ENCODE measurements around the gene PAPPA2. TPM values are rescaled to one million over a fixed set of nuclear protein-coding genes. Genes with fewer than 3 reads are reported as not detected.

The PAPPA2 gene
- total and polyA plus RNA-seq, 2 of the 4 experiments (the other 2 are of a cell fraction): 0.10 to 0.18 TPM

GRCh38 chr1:176831150-176831549, 368.2 kb downstream of the PAPPA2 start:
- Histone ChIP-seq H2AK9ac (replicated peaks; ENCODE audit: low read depth, low read length, poor library complexity) (no peak overlapping the region), H2BK20ac (ENCODE audit: low read depth, low read length) (no peak overlapping the region), H4K8ac (ENCODE audit: low read depth in 2 of 2, low read length in 2 of 2) (no peak overlapping the region), H3K23ac (ENCODE audit: low read depth, low read length) (no peak overlapping the region), H3K4me2 (ENCODE audit: low read depth, low read length) (no peak overlapping the region), H3K27me3 (ENCODE audit: control insufficient read depth, insufficient read depth, low read length) (no peaks in the 10 kb centered on the region), H3K4ac (ENCODE audit: low read depth, low read length) (no peak overlapping the region), H4K5ac (ENCODE audit: low read depth, low read length) (no peak overlapping the region), H3K4me3 (ENCODE audit: insufficient read depth, low read depth, low read length) (no peak overlapping the region), H3K9me3 (ENCODE audit: control insufficient read depth, insufficient read depth, low read length) (no peaks in the 10 kb centered on the region), H3K18ac (ENCODE audit: low read depth, low read length) (no peak overlapping the region), H3K4me1 (ENCODE audit: control insufficient read depth, insufficient read depth, low read length) (no peaks in the 10 kb centered on the region), H2BK15ac (ENCODE audit: low read depth, low read length) (no peak overlapping the region), H2AFZ (replicated peaks; ENCODE audit: low read length, poor library complexity) (no peak overlapping the region), H3K14ac (replicated peaks; ENCODE audit: low read depth, low read length) (no peak overlapping the region), H3K27ac (ENCODE audit: insufficient read depth, low read length) (no peak overlapping the region), H3K9ac (ENCODE audit: low read depth, low read length) (no peak overlapping the region), H3K56ac (ENCODE audit: extremely low read depth, insufficient read depth, low read length) (no peak overlapping the region), H3K36me3 (ENCODE audit: control insufficient read depth, insufficient read depth, low read length) (no peaks in the 10 kb centered on the region), H2BK120ac (ENCODE audit: low read depth, low read length) (no peak overlapping the region), H4K91ac (ENCODE audit: insufficient read depth, low read depth, low read length) (no peak overlapping the region), H3K79me1 (ENCODE audit: low read depth in 1 of 2, low read length in 2 of 2) (no peaks in the 10 kb centered on the region), H2AK5ac (ENCODE audit: low read depth, low read length) (no peak overlapping the region), H4K20me1 (ENCODE audit: insufficient read depth, low read length) (no peaks in the 10 kb centered on the region), H3K9me1 (ENCODE audit: insufficient read depth, low read length) (no peaks in the 10 kb centered on the region), H2BK5ac (ENCODE audit: low read depth, low read length, poor library complexity, severe bottlenecking) (no peak overlapping the region)
- intact Hi-C loops (cut with micrococcal nuclease) (no loop called here), in situ Hi-C loops (cut with MboI; ENCODE audit: low sequenced_read_pairs) (no loop called here), dilution Hi-C loops (cut with HindIII; ENCODE audit: low sequenced_read_pairs, unreplicated experiment) (no loop called here)
- TF ChIP-seq FOS (IDR thresholded peaks at IDR 0.05; ENCODE audit: low read depth, low read length) (no peak), MXI1 (IDR thresholded peaks at IDR 0.05; ENCODE audit: borderline replicate concordance, low read depth, low read length) (no peak), POLR2A (IDR thresholded peaks at IDR 0.05; ENCODE audit: low read depth, low read length) (no peak), CEBPB (IDR thresholded peaks at IDR 0.05; ENCODE audit: low read depth, low read length) (no peak), NFE2L2 (IDR thresholded peaks at IDR 0.05; ENCODE audit: low read depth, low read length) (no peak), CHD1 (IDR thresholded peaks at IDR 0.05; ENCODE audit: low read depth, low read length) (no peak), RAD21 (IDR thresholded peaks at IDR 0.05; ENCODE audit: low read length) (no peak), MAZ (IDR thresholded peaks at IDR 0.05; ENCODE audit: borderline replicate concordance, low read depth, low read length) (no peak), BHLHE40 (IDR thresholded peaks at IDR 0.05; ENCODE audit: low read depth, low read length) (no peak), USF2 (IDR thresholded peaks at IDR 0.05; ENCODE audit: low read depth, low read length) (no peak), MAFK (IDR thresholded peaks at IDR 0.05; ENCODE audit: low read depth, low read length) (no peak)
- TF ChIP-seq, protein P1, sequence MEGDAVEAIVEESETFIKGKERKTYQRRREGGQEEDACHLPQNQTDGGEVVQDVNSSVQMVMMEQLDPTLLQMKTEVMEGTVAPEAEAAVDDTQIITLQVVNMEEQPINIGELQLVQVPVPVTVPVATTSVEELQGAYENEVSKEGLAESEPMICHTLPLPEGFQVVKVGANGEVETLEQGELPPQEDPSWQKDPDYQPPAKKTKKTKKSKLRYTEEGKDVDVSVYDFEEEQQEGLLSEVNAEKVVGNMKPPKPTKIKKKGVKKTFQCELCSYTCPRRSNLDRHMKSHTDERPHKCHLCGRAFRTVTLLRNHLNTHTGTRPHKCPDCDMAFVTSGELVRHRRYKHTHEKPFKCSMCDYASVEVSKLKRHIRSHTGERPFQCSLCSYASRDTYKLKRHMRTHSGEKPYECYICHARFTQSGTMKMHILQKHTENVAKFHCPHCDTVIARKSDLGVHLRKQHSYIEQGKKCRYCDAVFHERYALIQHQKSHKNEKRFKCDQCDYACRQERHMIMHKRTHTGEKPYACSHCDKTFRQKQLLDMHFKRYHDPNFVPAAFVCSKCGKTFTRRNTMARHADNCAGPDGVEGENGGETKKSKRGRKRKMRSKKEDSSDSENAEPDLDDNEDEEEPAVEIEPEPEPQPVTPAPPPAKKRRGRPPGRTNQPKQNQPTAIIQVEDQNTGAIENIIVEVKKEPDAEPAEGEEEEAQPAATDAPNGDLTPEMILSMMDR (conservative IDR thresholded peaks at IDR 0.05; ENCODE audit: low read depth, low read length): no peak
- POLR2A ChIA-PET (ENCODE audit: unreplicated experiment): no interaction called here
- no peak for ATAC-seq (ENCODE audit: low read depth)
- WGBS, 2 experiments (ENCODE audit: extremely low coverage in 2 of 2, insufficient read length in 1 of 2): 35% methylated on average over 2 of the region's 2 CpGs; no CpG with 5 or more reads in 1 of the 2 experiments
- no peak for DNase-seq
- BruUV-seq (replicated peaks): no TSS peak
- CTCF ChIA-PET: no interaction called here
